PC-3 (cell line): ENCODE measurements around the gene RPS19BP1. TPM values are rescaled to one million over a fixed set of nuclear protein-coding genes. Genes with fewer than 3 reads are reported as not detected.

ENCODE experiments used
- ATAC-seq: fragments of 200-7000 bp; cut with Tn5 transposase; 2 replicates; pipeline ENCODE4 v1.9.1; 2020; ENCODE audit warnings: mild to moderate bottlenecking, moderate library complexity
- BruUV-seq: library from RNA; stranded (reverse); fragments of 400-500 nt; replicated peaks from 2 replicates; lab custom pipeline; 2021; lab: Mats Ljungman, UMichigan
- CTCF ChIA-PET: fragments of 300-600 bp; sonication (Branson Sonifier 250); formaldehyde crosslinking; loops from one replicate; lab custom pipeline; 2022; ENCODE audit warnings: antibody characterized with exemption; lab: Charles Lee
- POLR2A ChIA-PET: fragments of 300-600 bp; sonication (Branson Sonifier 250); formaldehyde crosslinking; loops from one replicate; lab custom pipeline; 2022; ENCODE audit warnings: antibody characterized with exemption; ENCODE audit not compliant: unreplicated experiment; lab: Charles Lee
- DNase-seq: peaks from one replicate; pipeline ENCODE4 v3.0.0-alpha.2; 2015
- H2AFZ ChIP-seq: fragments of 300-600 bp; sonication (generic); 2 replicates; pipeline ENCODE4 v1.6.0; 2016; ENCODE audit warnings: antibody characterized with exemption, low read length
- H3F3A ChIP-seq: fragments of 300-600 bp; sonication (generic); one replicate; pipeline ENCODE4 v1.6.0; 2017; ENCODE audit warnings: antibody characterized with exemption, low read length, control low read depth, mild to moderate bottlenecking; ENCODE audit not compliant: unreplicated experiment
- H3K27ac ChIP-seq: fragments of 300-600 bp; sonication (generic); 2 replicates; pipeline ENCODE4 v1.5.1; 2016; ENCODE audit warnings: mild to moderate bottlenecking, low read length
- H3K27me3 ChIP-seq: fragments of 300-600 bp; sonication (generic); 2 replicates; pipeline ENCODE4 v1.6.1; 2016; ENCODE audit warnings: low read length, mixed read lengths
- H3K36me3 ChIP-seq: fragments of 300-600 bp; sonication (generic); 2 replicates; pipeline ENCODE4 v1.6.1; 2016; ENCODE audit warnings: low read depth, mixed run types, low read length, mixed read lengths
- H3K4me1 ChIP-seq: fragments of 300-600 bp; sonication (generic); 2 replicates; pipeline ENCODE4 v1.5.1; 2016; ENCODE audit warnings: low read length; ENCODE audit not compliant: insufficient read depth
- H3K4me2 ChIP-seq: fragments of 300-600 bp; sonication (generic); 2 replicates; pipeline ENCODE4 v1.6.0; 2016; ENCODE audit warnings: low read length
- H3K4me3 ChIP-seq: fragments of 300-600 bp; sonication (generic); 2 replicates; pipeline ENCODE4 v1.5.1; 2016; ENCODE audit warnings: mild to moderate bottlenecking, low read length, mixed read lengths
- H3K79me2 ChIP-seq: fragments of 300-600 bp; sonication (generic); 2 replicates; pipeline ENCODE4 v1.6.1; 2017; ENCODE audit warnings: low read length, mixed read lengths
- H3K9ac ChIP-seq: fragments of 300-600 bp; sonication (generic); 2 replicates; pipeline ENCODE4 v1.6.0; 2016; ENCODE audit warnings: mild to moderate bottlenecking, low read length
- H3K9me2 ChIP-seq: fragments of 300-600 bp; sonication (generic); replicated peaks from 2 replicates; pipeline ENCODE4 v1.6.1; 2016; ENCODE audit warnings: mixed run types, low read length, mixed read lengths
- H3K9me3 ChIP-seq: fragments of 300-600 bp; sonication (generic); 2 replicates; pipeline ENCODE4 v1.6.1; 2016; ENCODE audit warnings: low read length, mixed read lengths
- H4K20me1 ChIP-seq: fragments of 300-600 bp; sonication (generic); 2 replicates; pipeline ENCODE4 v1.6.1; 2016; ENCODE audit warnings: low read length, mixed read lengths
- CTCF ChIP-seq: fragments of 300-600 bp; sonication (generic); conservative IDR thresholded peaks from 2 replicates; pipeline ENCODE4 v1.5.1; 2017; ENCODE audit warnings: antibody characterized with exemption, low read depth, mild to moderate bottlenecking, low read length
- EZH2 ChIP-seq: fragments of 300-600 bp; sonication (generic); IDR thresholded peaks from one replicate; pipeline ENCODE4 v1.6.1; 2017; ENCODE audit warnings: antibody characterized with exemption, mild to moderate bottlenecking, low read length; ENCODE audit not compliant: unreplicated experiment
- EZH2phosphoT487 ChIP-seq: fragments of 300-600 bp; sonication (generic); IDR thresholded peaks from 2 replicates; pipeline ENCODE4 v1.6.1; 2018; ENCODE audit warnings: mild to moderate bottlenecking, antibody characterized with exemption, low read length, borderline replicate concordance
- intact Hi-C: fragments of 100-400 bp; cut with micrococcal nuclease; formaldehyde crosslinking; loops from 2 replicates; pipeline ENCODE4 v1.9.0; 2023
- total RNA-seq: library from RNA; depleted of rRNA; stranded (reverse); fragments of >200 nt; gene quantifications from 2 replicates; pipeline ENCODE4 v1.2.3, GENCODE V29; 2014

RPS19BP1 gene
- total RNA-seq, 1 experiment from 2014 or later, result 253 TPM

GRCh38 chr22:39577366-39577765, 44.8 kb upstream of the RPS19BP1 start:
- Histone ChIP-seq H3F3A (no peaks in the 10 kb centered on the region), H3K9ac (no peak overlapping the region), H3K27ac (no peak overlapping the region), H3K79me2 (no peaks in the 10 kb centered on the region), H3K4me1 (peaks cover 14% of the 10 kb centered on the region), H3K4me2 (no peak overlapping the region), H3K36me3 (no peaks in the 10 kb centered on the region), H4K20me1 (no peaks in the 10 kb centered on the region), H3K4me3 (no peak overlapping the region), H3K9me2 (no peaks in the 10 kb centered on the region), H3K9me3 (no peaks in the 10 kb centered on the region), H3K27me3 (no peaks in the 10 kb centered on the region), H2AFZ (no peak overlapping the region)
- intact Hi-C loops, result no loop called here
- TF ChIP-seq CTCF, result no peak
- TF ChIP-seq EZH2phosphoT487, result no peak
- TF ChIP-seq EZH2, result no peak
- CTCF ChIA-PET, result no interaction called here
- no TSS peak for BruUV-seq
- ATAC-seq (no peak), DNase-seq (no peak)
- POLR2A ChIA-PET, result no interaction called here

DNA sequence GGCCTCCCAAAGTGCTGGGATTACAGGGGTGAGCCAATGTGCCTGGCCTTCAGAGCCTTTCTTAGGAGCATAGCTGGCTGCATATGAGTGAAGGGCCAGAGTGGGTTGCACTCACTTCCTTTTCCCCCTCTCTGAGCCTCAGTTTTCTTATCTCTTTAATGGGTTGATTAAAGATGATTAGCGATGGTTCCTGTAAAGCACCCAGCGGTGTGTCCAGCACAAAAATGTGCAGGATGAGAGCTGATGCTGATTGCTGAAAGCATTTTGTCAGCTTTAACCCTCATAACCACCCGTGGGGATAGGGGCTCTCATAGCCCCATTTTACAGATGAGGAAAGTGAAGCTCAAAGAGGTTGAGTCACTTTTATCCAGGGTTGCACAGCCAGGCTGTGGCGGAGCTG, 43.5 kb upstream of the RPS19BP1 start:
- H3K27ac ChIP-seq, result no peak overlapping the region
- H3K9me2 ChIP-seq, result no peaks in the 10 kb centered on the region
- H3K79me2 ChIP-seq, result no peaks in the 10 kb centered on the region
- H3K36me3 ChIP-seq, result no peaks in the 10 kb centered on the region
- no peaks in the 10 kb centered on the region for H3F3A ChIP-seq
- H4K20me1 ChIP-seq, result no peaks in the 10 kb centered on the region
- no TSS peak for BruUV-seq
- intact Hi-C loops, result no loop called here
- H3K4me2 ChIP-seq, result no peak overlapping the region
- no peaks in the 10 kb centered on the region for H3K27me3 ChIP-seq
- H3K4me1 ChIP-seq, result peaks cover 14% of the 10 kb centered on the region
- no peak overlapping the region for H3K4me3 ChIP-seq
- POLR2A ChIA-PET, result no interaction called here
- DNase-seq (no peak), ATAC-seq (no peak)
- TF ChIP-seq CTCF, result no peak
- no peak for TF ChIP-seq EZH2
- TF ChIP-seq EZH2phosphoT487, result no peak
- no peaks in the 10 kb centered on the region for H3K9me3 ChIP-seq
- no peak overlapping the region for H2AFZ ChIP-seq
- CTCF ChIA-PET, result no interaction called here
- no peak overlapping the region for H3K9ac ChIP-seq

DNA sequence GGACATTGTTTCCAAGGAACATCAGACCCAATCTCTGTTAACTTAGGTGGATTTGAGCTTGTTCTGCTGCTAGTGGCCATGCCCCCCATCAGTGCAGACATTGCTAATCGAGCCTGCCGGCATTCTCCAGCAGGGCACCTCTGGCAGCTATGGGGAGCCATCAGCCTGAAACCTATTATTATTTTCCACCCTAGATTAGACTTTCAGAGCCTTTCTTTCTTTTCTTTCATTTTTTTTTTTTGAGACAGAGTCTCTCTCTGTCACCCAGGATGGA, 42.9 kb upstream of the RPS19BP1 start:
- no peak for DNase-seq
- intact Hi-C loops, result no loop called here
- no peaks in the 10 kb centered on the region for H4K20me1 ChIP-seq
- no peaks in the 10 kb centered on the region for H3K9me3 ChIP-seq
- H3K79me2 ChIP-seq, result no peaks in the 10 kb centered on the region
- H3K27ac ChIP-seq, result no peak overlapping the region
- H3K9me2 ChIP-seq, result no peaks in the 10 kb centered on the region
- POLR2A ChIA-PET, result no interaction called here
- H3K4me2 ChIP-seq, result no peak overlapping the region
- CTCF ChIA-PET, result no interaction called here
- TF ChIP-seq EZH2phosphoT487 (no peak), EZH2 (no peak), CTCF (no peak)
- H3K27me3 ChIP-seq, result no peaks in the 10 kb centered on the region
- no peak overlapping the region for H2AFZ ChIP-seq
- H3K4me1 ChIP-seq, result peaks cover 14% of the 10 kb centered on the region
- H3K4me3 ChIP-seq, result no peak overlapping the region
- no peak for ATAC-seq
- H3F3A ChIP-seq, result no peaks in the 10 kb centered on the region
- BruUV-seq, result no TSS peak
- no peak overlapping the region for H3K9ac ChIP-seq
- H3K36me3 ChIP-seq, result no peaks in the 10 kb centered on the region
